HFFc6 (cell line): Measurements from ENCODE around the gene DLGAP4. TPM values are rescaled to one million over a fixed set of nuclear protein-coding genes. Genes with fewer than 3 reads are reported as not detected.
A peak's percentile ranks its signal among the peaks of the same experiment; 100 is the strongest.

Experiments
- DNase-seq: peaks from one replicate; pipeline ENCODE4 v3.0.0-alpha.2; 2018
- H3K27ac Mint-ChIP-seq: 2 replicates; pipeline ENCODE4 v1.8.0; 2020; ENCODE audit warnings: mild to moderate bottlenecking, mixed read lengths
- H3K27me3 Mint-ChIP-seq: 2 replicates; pipeline ENCODE4 v1.8.0; 2021; ENCODE audit warnings: mild to moderate bottlenecking, moderate library complexity, mixed read lengths; ENCODE audit not compliant: insufficient read depth
- H3K36me3 Mint-ChIP-seq: 2 replicates; pipeline ENCODE4 v1.8.0; 2021; ENCODE audit warnings: low read depth, mixed read lengths
- H3K4me1 Mint-ChIP-seq: 2 replicates; pipeline ENCODE4 v1.8.0; 2020; ENCODE audit warnings: low read depth, mixed read lengths
- H3K4me3 Mint-ChIP-seq: 2 replicates; pipeline ENCODE4 v1.8.0; 2020; ENCODE audit warnings: mild to moderate bottlenecking, moderate library complexity, mixed read lengths
- H3K9me3 Mint-ChIP-seq: 2 replicates; pipeline ENCODE4 v1.8.0; 2020; ENCODE audit warnings: mild to moderate bottlenecking, mixed read lengths
- CTCF ChIP-seq: fragments of 200-600 bp; sonication (generic); IDR thresholded peaks from 2 replicates; pipeline ENCODE4 v1.5.0; 2021; ENCODE audit warnings: antibody characterized with exemption, mild to moderate bottlenecking
- total RNA-seq, 6 experiments: library from RNA; stranded (reverse); fragmentation: NEBNext Ultra II Directional; extraction: Animal tissue kit (Norgen Biotek cat#: 25700); gene quantifications; 2 replicates in 1 of 6; 3 replicates in 5 of 6; pipeline ENCODE4 v1.2.3, GENCODE V29; 2021

Gene DLGAP4
- total RNA-seq, 6 experiments from 2014 or later = 118 to 150 (median 140) TPM

GRCh38 chr20:36340593-36340990 lies 34.5 kb downstream of the DLGAP4 start:
- no peak for TF ChIP-seq CTCF
- DNase-seq = no peak
- Mint-ChIP-seq H3K27ac (no peak overlapping the region), H3K27me3 (peaks cover 34% of the 10 kb centered on the region), H3K4me3 (no peak overlapping the region), H3K9me3 (no peaks in the 10 kb centered on the region), H3K4me1 (no peaks in the 10 kb centered on the region), H3K36me3 (no peaks in the 10 kb centered on the region)

- no peaks in the 10 kb centered on the region for H3K36me3 Mint-ChIP-seq
- H3K9me3 Mint-ChIP-seq = no peaks in the 10 kb centered on the region
- TF ChIP-seq CTCF = no peak
- no peak overlapping the region for H3K27ac Mint-ChIP-seq
- no peaks in the 10 kb centered on the region for H3K4me1 Mint-ChIP-seq
- H3K4me3 Mint-ChIP-seq = no peak overlapping the region
- H3K27me3 Mint-ChIP-seq = peaks cover 27% of the 10 kb centered on the region
- no peak for DNase-seq
Measured at GRCh38 chr20:36341331-36342020, 35.3 kb downstream of the DLGAP4 start.

- H3K27me3 Mint-ChIP-seq = peaks cover 25% of the 10 kb centered on the region
- H3K4me3 Mint-ChIP-seq = no peak overlapping the region
- DNase-seq = no peak
- H3K9me3 Mint-ChIP-seq = no peaks in the 10 kb centered on the region
- no peaks in the 10 kb centered on the region for H3K4me1 Mint-ChIP-seq
- H3K27ac Mint-ChIP-seq = no peak overlapping the region
- no peak for TF ChIP-seq CTCF
- no peaks in the 10 kb centered on the region for H3K36me3 Mint-ChIP-seq
Measured at GRCh38 chr20:36342331-36343120, 36.4 kb downstream of the DLGAP4 start.

- H3K9me3 Mint-ChIP-seq = no peaks in the 10 kb centered on the region
- DNase-seq = no peak
- H3K27ac Mint-ChIP-seq = no peak overlapping the region
- H3K27me3 Mint-ChIP-seq = peaks cover 18% of the 10 kb centered on the region; the same call in 1 of the 2 replicates
- no peak for TF ChIP-seq CTCF
- H3K4me1 Mint-ChIP-seq = no peaks in the 10 kb centered on the region
- no peaks in the 10 kb centered on the region for H3K36me3 Mint-ChIP-seq
- H3K4me3 Mint-ChIP-seq = no peak overlapping the region
Measured at GRCh38 chr20:36343641-36344040, 37.5 kb downstream of the DLGAP4 start.

- no peaks in the 10 kb centered on the region for H3K36me3 Mint-ChIP-seq
- no peak overlapping the region for H3K4me3 Mint-ChIP-seq
- H3K4me1 Mint-ChIP-seq = no peaks in the 10 kb centered on the region
- no peaks in the 10 kb centered on the region for H3K9me3 Mint-ChIP-seq
- peak; percentile 27 for DNase-seq
- H3K27me3 Mint-ChIP-seq = peaks cover 18% of the 10 kb centered on the region; the same call in 1 of the 2 replicates
- no peak overlapping the region for H3K27ac Mint-ChIP-seq
- no peak for TF ChIP-seq CTCF
Measured at GRCh38 chr20:36344517-36345132, 38.5 kb downstream of the DLGAP4 start.
